Vagina (tissue), 2 donors: ENCODE results near the gene NOC4L.

Source experiments
- POLR2A ChIP-seq, 2 donors: fragments of 450-650 bp; IDR thresholded peaks; one replicate each; pipeline ENCODE4 v1.6.1; 2017; ENCODE audit warnings: antibody characterized with exemption in 2 of 2, mild to moderate bottlenecking in 2 of 2, moderate library complexity in 2 of 2
- TF ChIP-seq, protein P1 (sequence below), 3 experiments: fragments of 450-650 bp in 2 of 3; fragments of 200-600 bp in 1 of 3; sonication (generic) in 1 of 3; IDR thresholded peaks; one replicate each; pipeline ENCODE4 v1.5.1; 2017 to 2019; ENCODE audit warnings: antibody characterized with exemption in 3 of 3, mild to moderate bottlenecking in 2 of 3, moderate library complexity in 2 of 3

DNA sequence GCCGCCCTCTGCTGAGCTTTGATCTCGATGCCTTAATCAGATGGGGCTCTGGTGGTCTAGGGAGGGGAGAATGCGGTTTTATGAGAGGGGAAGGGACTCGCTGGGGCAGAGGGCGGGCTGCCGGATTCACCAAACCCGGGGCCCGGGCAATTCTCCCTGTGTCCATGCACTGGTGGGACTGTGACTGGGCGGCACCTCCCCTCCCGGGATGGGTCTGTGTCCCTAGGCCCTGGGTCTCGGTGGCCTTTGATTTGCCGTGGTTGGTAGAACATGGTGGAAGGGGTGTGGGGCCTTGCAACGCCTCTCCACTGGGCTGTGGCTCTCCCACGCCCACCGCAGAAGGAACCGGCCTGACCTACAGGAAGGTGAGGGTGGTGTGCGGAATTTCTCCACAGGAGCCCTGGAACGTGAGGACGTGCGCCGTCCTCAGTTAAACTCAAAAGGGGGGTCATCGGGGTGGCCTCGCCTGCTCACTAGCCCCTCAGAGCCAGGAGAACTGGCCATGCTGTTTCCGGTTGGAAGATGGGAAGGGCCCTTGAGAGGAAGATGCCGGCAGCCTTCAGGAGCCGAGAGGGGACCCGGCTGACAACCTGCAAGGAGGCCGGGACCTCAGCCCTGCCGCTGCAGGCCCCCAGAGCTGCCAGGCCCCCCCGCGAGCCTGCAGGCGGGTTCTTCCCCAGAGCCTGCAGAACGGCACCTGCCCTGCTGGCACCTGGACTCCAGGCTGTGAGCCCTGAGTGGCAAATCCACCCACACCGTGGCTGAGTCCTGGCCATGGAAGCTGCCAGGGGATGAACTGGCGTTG, 43.6 kb downstream of the NOC4L start:
- TF ChIP-seq, protein P1, sequence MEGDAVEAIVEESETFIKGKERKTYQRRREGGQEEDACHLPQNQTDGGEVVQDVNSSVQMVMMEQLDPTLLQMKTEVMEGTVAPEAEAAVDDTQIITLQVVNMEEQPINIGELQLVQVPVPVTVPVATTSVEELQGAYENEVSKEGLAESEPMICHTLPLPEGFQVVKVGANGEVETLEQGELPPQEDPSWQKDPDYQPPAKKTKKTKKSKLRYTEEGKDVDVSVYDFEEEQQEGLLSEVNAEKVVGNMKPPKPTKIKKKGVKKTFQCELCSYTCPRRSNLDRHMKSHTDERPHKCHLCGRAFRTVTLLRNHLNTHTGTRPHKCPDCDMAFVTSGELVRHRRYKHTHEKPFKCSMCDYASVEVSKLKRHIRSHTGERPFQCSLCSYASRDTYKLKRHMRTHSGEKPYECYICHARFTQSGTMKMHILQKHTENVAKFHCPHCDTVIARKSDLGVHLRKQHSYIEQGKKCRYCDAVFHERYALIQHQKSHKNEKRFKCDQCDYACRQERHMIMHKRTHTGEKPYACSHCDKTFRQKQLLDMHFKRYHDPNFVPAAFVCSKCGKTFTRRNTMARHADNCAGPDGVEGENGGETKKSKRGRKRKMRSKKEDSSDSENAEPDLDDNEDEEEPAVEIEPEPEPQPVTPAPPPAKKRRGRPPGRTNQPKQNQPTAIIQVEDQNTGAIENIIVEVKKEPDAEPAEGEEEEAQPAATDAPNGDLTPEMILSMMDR (IDR thresholded peaks at IDR 0.05) = no peak
- no peak for TF ChIP-seq POLR2A (IDR thresholded peaks at IDR 0.05)
